ENCODE measurements around the gene CRIP2. TPM values are rescaled to one million over a fixed set of nuclear protein-coding genes. Genes with fewer than 3 reads are reported as not detected.

Gene CRIP2
- total and polyA plus RNA-seq, 2 donors (not counting 1 experiment from before 2014, with no cell fraction given) = 6.0 to 81.6 TPM

- no peaks in the 10 kb centered on the region for H3K9me3 Mint-ChIP-seq (ENCODE audit: insufficient read depth)
- Histone ChIP-seq H3K27ac (ENCODE audit: low read length in 2 of 2) (no peak overlapping the region), H3K4me3 (ENCODE audit: control extremely low read depth in 1 of 5, extremely low read depth in 1 of 5, insufficient read depth in 1 of 5, low read depth in 2 of 5, low read length in 4 of 5) (peak overlapping the region in 4 of 5 experiments; percentile 28 to 47 (median 42)), H3K4me1 (ENCODE audit: control insufficient read depth in 2 of 2, insufficient read depth in 2 of 2, low read length in 2 of 2) (peaks cover 48 to 54% of the 10 kb centered on the region in 2 donors), H3K9ac (ENCODE audit: low read length) (peak overlapping the region; percentile 48), H3K27me3 (replicated peaks in 1 of 4; ENCODE audit: control extremely low read depth in 1 of 4, control insufficient read depth in 3 of 4, insufficient read depth in 4 of 4, low read length in 3 of 4) (peaks cover 0 to 48% (median 9%) of the 10 kb centered on the region in 4 experiments), H4K20me1 (ENCODE audit: control insufficient read depth, insufficient read depth, low read length, poor library complexity, severe bottlenecking) (peaks cover 14% of the 10 kb centered on the region), H2AFZ (ENCODE audit: insufficient read depth, low read depth, low read length, poor library complexity, severe bottlenecking) (peak overlapping the region; percentile 49), H3K9me3 (ENCODE audit: control extremely low read depth in 1 of 3, control insufficient read depth in 2 of 3, insufficient read depth in 1 of 3, low read length in 2 of 3) (peaks cover 0 to 8% (median 0%) of the 10 kb centered on the region in 3 donors), H3K79me2 (ENCODE audit: control insufficient read depth, insufficient read depth, low read length) (no peaks in the 10 kb centered on the region), H3K36me3 (replicated peaks in 1 of 2; ENCODE audit: control extremely low read depth in 1 of 2, control insufficient read depth in 1 of 2, extremely low read depth in 1 of 2, insufficient read depth in 2 of 2, low read length in 1 of 2) (no peaks in the 10 kb centered on the region), H3K4me2 (replicated peaks; ENCODE audit: low read depth, low read length, poor library complexity, severe bottlenecking) (peak overlapping the region; percentile 100)
- TF ChIP-seq EZH2 (IDR thresholded peaks at IDR 0.05; ENCODE audit: borderline replicate concordance, insufficient read depth, low read depth, low read length, poor library complexity, severe bottlenecking) = no peak
- TF ChIP-seq, protein P1, sequence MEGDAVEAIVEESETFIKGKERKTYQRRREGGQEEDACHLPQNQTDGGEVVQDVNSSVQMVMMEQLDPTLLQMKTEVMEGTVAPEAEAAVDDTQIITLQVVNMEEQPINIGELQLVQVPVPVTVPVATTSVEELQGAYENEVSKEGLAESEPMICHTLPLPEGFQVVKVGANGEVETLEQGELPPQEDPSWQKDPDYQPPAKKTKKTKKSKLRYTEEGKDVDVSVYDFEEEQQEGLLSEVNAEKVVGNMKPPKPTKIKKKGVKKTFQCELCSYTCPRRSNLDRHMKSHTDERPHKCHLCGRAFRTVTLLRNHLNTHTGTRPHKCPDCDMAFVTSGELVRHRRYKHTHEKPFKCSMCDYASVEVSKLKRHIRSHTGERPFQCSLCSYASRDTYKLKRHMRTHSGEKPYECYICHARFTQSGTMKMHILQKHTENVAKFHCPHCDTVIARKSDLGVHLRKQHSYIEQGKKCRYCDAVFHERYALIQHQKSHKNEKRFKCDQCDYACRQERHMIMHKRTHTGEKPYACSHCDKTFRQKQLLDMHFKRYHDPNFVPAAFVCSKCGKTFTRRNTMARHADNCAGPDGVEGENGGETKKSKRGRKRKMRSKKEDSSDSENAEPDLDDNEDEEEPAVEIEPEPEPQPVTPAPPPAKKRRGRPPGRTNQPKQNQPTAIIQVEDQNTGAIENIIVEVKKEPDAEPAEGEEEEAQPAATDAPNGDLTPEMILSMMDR (IDR thresholded peaks at IDR 0.05) = no peak
- no peaks in the 10 kb centered on the region for H3K27me3 Mint-ChIP-seq
- WGBS (ENCODE audit: insufficient coverage) = 2% methylated on average over 35 of the region's 48 CpGs
- DNase-seq (peak; percentile 51), ATAC-seq (ENCODE audit: low read depth) (no peak)
- peaks cover 39% of the 10 kb centered on the region for H3K4me1 Mint-ChIP-seq
- ChIA-PET CTCF (interaction anchor here (1.5 to 2.4 kb wide), 2 partner anchors 46 to 157 kb away, joined by 4 to 13 read pairs; no protein-coding TSS in a partner anchor), POLR2A (no interaction called here)
- peak overlapping the region; percentile 80 for H3K4me3 Mint-ChIP-seq
- intact Hi-C loops (cut with micrococcal nuclease) = loop anchor here (5.0 kb wide), 1 partner anchor 325 kb away; no protein-coding TSS in a partner anchor
- H3K27ac Mint-ChIP-seq = no peak overlapping the region
These were observed 52.3 kb downstream of the CRIP2 start for GRCh38 chr14:105526776-105527380.

- ATAC-seq (ENCODE audit: low read depth) (no peak), DNase-seq (no peak)
- TF ChIP-seq EZH2 (IDR thresholded peaks at IDR 0.05; ENCODE audit: borderline replicate concordance, insufficient read depth, low read depth, low read length, poor library complexity, severe bottlenecking) = peak; percentile 33
- TF ChIP-seq, protein P1 (IDR thresholded peaks at IDR 0.05) = no peak
- CTCF ChIA-PET = interaction anchor here (1.5 to 2.4 kb wide), 2 partner anchors 46 to 157 kb away, joined by 4 to 13 read pairs; no protein-coding TSS in a partner anchor
- 39% methylated on average over 23 of the region's 23 CpGs for WGBS (ENCODE audit: insufficient coverage)
- POLR2A ChIA-PET = no interaction called here
- intact Hi-C loops (cut with micrococcal nuclease) = loop anchor here (5.0 kb wide), 1 partner anchor 325 kb away; no protein-coding TSS in a partner anchor
- peak overlapping the region; percentile 49 for H2AFZ ChIP-seq (ENCODE audit: insufficient read depth, low read depth, low read length, poor library complexity, severe bottlenecking)
- H3K79me2 ChIP-seq (ENCODE audit: control insufficient read depth, insufficient read depth, low read length) = no peaks in the 10 kb centered on the region
- H3K4me3 ChIP-seq (ENCODE audit: control extremely low read depth in 1 of 5, extremely low read depth in 1 of 5, insufficient read depth in 1 of 5, low read depth in 2 of 5, low read length in 4 of 5) = peak overlapping the region in 4 of 5 experiments; percentile 28 to 61 (median 50)
- peaks cover 0 to 48% (median 9%) of the 10 kb centered on the region in 4 experiments for H3K27me3 ChIP-seq (replicated peaks in 1 of 4; ENCODE audit: control extremely low read depth in 1 of 4, control insufficient read depth in 3 of 4, insufficient read depth in 4 of 4, low read length in 3 of 4)
- peaks cover 0 to 13% (median 0%) of the 10 kb centered on the region in 3 donors for H3K9me3 ChIP-seq (ENCODE audit: control extremely low read depth in 1 of 3, control insufficient read depth in 2 of 3, insufficient read depth in 1 of 3, low read length in 2 of 3)
- H3K4me1 ChIP-seq (ENCODE audit: control insufficient read depth in 2 of 2, insufficient read depth in 2 of 2, low read length in 2 of 2) = peaks cover 53 to 59% of the 10 kb centered on the region in 2 donors
- no peaks in the 10 kb centered on the region for H3K27me3 Mint-ChIP-seq
- no peaks in the 10 kb centered on the region for H3K9me3 Mint-ChIP-seq (ENCODE audit: insufficient read depth)
- H3K27ac ChIP-seq (ENCODE audit: low read length in 2 of 2) = no peak overlapping the region
- H3K27ac Mint-ChIP-seq = no peak overlapping the region
- H3K4me1 Mint-ChIP-seq = peaks cover 44% of the 10 kb centered on the region
- peak overlapping the region; percentile 80 for H3K4me3 Mint-ChIP-seq
- peaks cover 14% of the 10 kb centered on the region for H4K20me1 ChIP-seq (ENCODE audit: control insufficient read depth, insufficient read depth, low read length, poor library complexity, severe bottlenecking)
- no peaks in the 10 kb centered on the region for H3K36me3 ChIP-seq (replicated peaks in 1 of 2; ENCODE audit: control extremely low read depth in 1 of 2, control insufficient read depth in 1 of 2, extremely low read depth in 1 of 2, insufficient read depth in 2 of 2, low read length in 1 of 2)
- H3K4me2 ChIP-seq (replicated peaks; ENCODE audit: low read depth, low read length, poor library complexity, severe bottlenecking) = peak overlapping the region; percentile 100
- peak overlapping the region; percentile 76 for H3K9ac ChIP-seq (ENCODE audit: low read length)
These were observed 52.8 kb downstream of the CRIP2 start for GRCh38 chr14:105527381-105527825.

Data from B cell (primary cell).